Gastroesophageal sphincter (tissue), 3 donors: ENCODE measurements around the gene SLC5A8.

ENCODE experiments used
- CTCF ChIP-seq, 4 experiments: fragments of 200-600 bp in 2 of 4; fragments of 450-650 bp in 2 of 4; sonication (generic) in 1 of 4; IDR thresholded peaks; one replicate each; pipeline ENCODE4 v1.5.1; 2017 to 2019; ENCODE audit warnings: antibody characterized with exemption in 4 of 4, mild to moderate bottlenecking in 2 of 4, moderate library complexity in 2 of 4
- EP300 ChIP-seq: sonication (generic); formaldehyde crosslinking; IDR thresholded peaks from one replicate; pipeline ENCODE4 v1.6.1; 2017; ENCODE audit warnings: antibody characterized with exemption, mild to moderate bottlenecking
- POLR2A ChIP-seq, 2 donors: fragments of 450-650 bp; IDR thresholded peaks; one replicate each; pipeline ENCODE4 v1.6.1; 2017; ENCODE audit warnings: antibody characterized with exemption in 2 of 2, mild to moderate bottlenecking in 2 of 2, moderate library complexity in 1 of 2
- POLR2AphosphoS5 ChIP-seq: sonication (generic); formaldehyde crosslinking; IDR thresholded peaks from one replicate; pipeline ENCODE4 v1.6.1; 2017; ENCODE audit warnings: antibody characterized with exemption

- TF ChIP-seq CTCF (IDR thresholded peaks at IDR 0.05): no peak
- TF ChIP-seq POLR2A (IDR thresholded peaks at IDR 0.05): no peak
- no peak for TF ChIP-seq POLR2AphosphoS5
- no peak for TF ChIP-seq EP300
Observed at GRCh38 chr12:101207086-101207780, 2.8 kb downstream of the SLC5A8 start.
